ENCODE measurements around the gene BICD1. TPM values are rescaled to one million over a fixed set of nuclear protein-coding genes. Genes with fewer than 3 reads are reported as not detected.

BICD1 gene
- total RNA-seq, 4 donors from 2014 or later = 0.70 to 7.8 (median 2.8) TPM

DNA sequence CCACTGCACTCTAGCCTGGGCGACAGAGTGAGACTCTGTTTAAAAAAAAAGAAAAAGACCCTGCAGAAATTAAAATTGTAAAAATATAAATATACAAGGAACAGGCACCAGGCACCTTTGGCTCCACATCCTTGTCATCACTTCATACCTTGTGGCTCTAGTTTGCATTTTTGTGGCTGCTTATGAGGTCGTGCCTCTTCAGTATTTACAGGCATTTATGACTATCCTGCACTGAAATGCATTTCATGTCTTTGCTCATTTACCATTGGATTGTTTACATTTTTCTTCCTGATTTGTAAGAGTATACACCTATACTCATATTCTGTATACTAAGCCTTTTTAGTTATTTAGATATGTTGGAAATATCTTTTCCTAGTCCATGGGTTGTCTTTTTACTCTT, 20.1 kb downstream of the BICD1 start:
- intact Hi-C loops (cut with DNase I) = no loop called here
- no peak for DNase-seq
- Histone ChIP-seq H3K36me3 (no peaks in the 10 kb centered on the region), H3K27ac (no peak overlapping the region), H3K4me3 (no peak overlapping the region), H3K9me3 (no peaks in the 10 kb centered on the region), H3K4me1 (no peaks in the 10 kb centered on the region), H3K27me3 (no peaks in the 10 kb centered on the region)
- no peak for TF ChIP-seq POLR2A (IDR thresholded peaks at IDR 0.05)
- TF ChIP-seq, protein P1, sequence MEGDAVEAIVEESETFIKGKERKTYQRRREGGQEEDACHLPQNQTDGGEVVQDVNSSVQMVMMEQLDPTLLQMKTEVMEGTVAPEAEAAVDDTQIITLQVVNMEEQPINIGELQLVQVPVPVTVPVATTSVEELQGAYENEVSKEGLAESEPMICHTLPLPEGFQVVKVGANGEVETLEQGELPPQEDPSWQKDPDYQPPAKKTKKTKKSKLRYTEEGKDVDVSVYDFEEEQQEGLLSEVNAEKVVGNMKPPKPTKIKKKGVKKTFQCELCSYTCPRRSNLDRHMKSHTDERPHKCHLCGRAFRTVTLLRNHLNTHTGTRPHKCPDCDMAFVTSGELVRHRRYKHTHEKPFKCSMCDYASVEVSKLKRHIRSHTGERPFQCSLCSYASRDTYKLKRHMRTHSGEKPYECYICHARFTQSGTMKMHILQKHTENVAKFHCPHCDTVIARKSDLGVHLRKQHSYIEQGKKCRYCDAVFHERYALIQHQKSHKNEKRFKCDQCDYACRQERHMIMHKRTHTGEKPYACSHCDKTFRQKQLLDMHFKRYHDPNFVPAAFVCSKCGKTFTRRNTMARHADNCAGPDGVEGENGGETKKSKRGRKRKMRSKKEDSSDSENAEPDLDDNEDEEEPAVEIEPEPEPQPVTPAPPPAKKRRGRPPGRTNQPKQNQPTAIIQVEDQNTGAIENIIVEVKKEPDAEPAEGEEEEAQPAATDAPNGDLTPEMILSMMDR (IDR thresholded peaks at IDR 0.05) = no peak
- 67 to 86% methylated on average over 2 of the region's 2 CpGs for whole genome bisulfite sequencing, 2 donors

DNA sequence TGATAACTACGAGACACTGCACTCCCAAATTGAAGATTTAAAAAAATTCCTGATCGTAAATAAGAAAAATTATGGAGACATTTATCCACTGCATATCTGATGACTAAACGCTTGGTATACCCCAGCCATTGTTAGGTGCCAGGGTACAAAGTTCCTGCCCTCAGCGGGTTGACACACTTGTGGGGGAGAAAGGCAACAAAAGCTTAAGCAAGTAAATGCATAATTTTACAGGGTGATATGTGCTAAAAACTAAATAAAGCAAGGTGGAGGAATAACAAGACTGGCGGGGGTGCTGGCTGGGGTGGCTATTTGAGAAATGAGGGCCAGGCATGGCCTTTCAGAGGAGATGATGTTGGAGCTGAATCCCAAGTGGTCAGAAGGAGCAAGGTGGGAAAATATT, 25.0 kb downstream of the BICD1 start:
- 91 to 93% methylated on average over 5 of the region's 5 CpGs for WGBS, 2 donors
- no peak overlapping the region for H3K27ac ChIP-seq
- no peak overlapping the region for H3K4me3 ChIP-seq
- no peaks in the 10 kb centered on the region for H3K9me3 ChIP-seq
- no peak for DNase-seq
- TF ChIP-seq POLR2A (IDR thresholded peaks at IDR 0.05) = no peak
- TF ChIP-seq, protein P1 (IDR thresholded peaks at IDR 0.05) = no peak
- intact Hi-C loops (cut with DNase I) = no loop called here
- H3K4me1 ChIP-seq = peaks cover 0 to 11% (median 0%) of the 10 kb centered on the region in 3 donors
- H3K36me3 ChIP-seq = no peaks in the 10 kb centered on the region
- no peaks in the 10 kb centered on the region for H3K27me3 ChIP-seq

GRCh38 chr12:32134101-32134888, 27.6 kb downstream of the BICD1 start:
- Histone ChIP-seq H3K4me1 (peaks cover 0 to 11% (median 0%) of the 10 kb centered on the region in 3 donors), H3K36me3 (no peaks in the 10 kb centered on the region), H3K9me3 (no peaks in the 10 kb centered on the region), H3K27ac (no peak overlapping the region), H3K27me3 (no peaks in the 10 kb centered on the region), H3K4me3 (no peak overlapping the region)
- TF ChIP-seq, protein P1 (IDR thresholded peaks at IDR 0.05) = no peak
- TF ChIP-seq POLR2A (IDR thresholded peaks at IDR 0.05) = no peak
- intact Hi-C loops (cut with DNase I) = no loop called here
- WGBS, 2 donors = 50 to 52% methylated on average over 8 of the region's 8 CpGs
- no peak for DNase-seq

GRCh38 chr12:32135967-32136366, 29.3 kb downstream of the BICD1 start:
- Histone ChIP-seq H3K27ac (no peak overlapping the region), H3K36me3 (no peaks in the 10 kb centered on the region), H3K9me3 (no peaks in the 10 kb centered on the region), H3K4me1 (peaks cover 0 to 11% (median 0%) of the 10 kb centered on the region in 3 donors), H3K27me3 (no peaks in the 10 kb centered on the region), H3K4me3 (no peak overlapping the region)
- no peak for DNase-seq
- TF ChIP-seq POLR2A (IDR thresholded peaks at IDR 0.05) = no peak
- TF ChIP-seq, protein P1 (IDR thresholded peaks at IDR 0.05) = no peak
- intact Hi-C loops (cut with DNase I) = no loop called here
- 71 to 92% methylated on average over 2 of the region's 2 CpGs for WGBS, 2 donors

DNA sequence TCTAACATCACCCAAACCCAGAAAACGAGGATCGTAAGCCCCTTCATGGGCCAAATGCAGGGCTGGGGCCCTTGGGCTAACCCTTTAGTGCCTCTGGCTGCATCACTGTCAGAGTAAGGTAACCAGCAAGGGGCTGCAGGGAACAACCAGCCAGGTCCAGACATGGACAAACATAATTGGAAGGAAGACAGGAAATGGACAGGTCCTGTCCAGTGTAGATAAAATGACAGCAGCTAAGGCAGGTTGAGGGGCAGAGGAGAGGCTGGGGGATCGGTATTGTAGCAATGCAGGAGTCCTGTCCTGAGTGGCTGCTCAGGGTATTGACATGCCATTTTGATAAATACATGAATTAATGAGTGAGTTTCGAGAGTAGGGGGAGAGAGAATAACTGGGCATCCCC, 29.8 kb downstream of the BICD1 start:
- DNase-seq = no peak
- Histone ChIP-seq H3K4me1 (peaks cover 0 to 11% (median 0%) of the 10 kb centered on the region in 3 donors), H3K36me3 (no peaks in the 10 kb centered on the region), H3K9me3 (no peaks in the 10 kb centered on the region), H3K4me3 (no peak overlapping the region), H3K27me3 (no peaks in the 10 kb centered on the region), H3K27ac (no peak overlapping the region)
- 79 to 81% methylated on average over 4 of the region's 4 CpGs for WGBS, 2 donors
- TF ChIP-seq POLR2A (IDR thresholded peaks at IDR 0.05) = no peak
- TF ChIP-seq, protein P1 (IDR thresholded peaks at IDR 0.05) = no peak
- intact Hi-C loops (cut with DNase I) = no loop called here

Measured in esophagus squamous epithelium (tissue), 5 donors.